Stomach (tissue), 9 donors: ENCODE results near the gene FCAMR. TPM values are rescaled to one million over a fixed set of nuclear protein-coding genes. Genes with fewer than 3 reads are reported as not detected.

Experiments used
- DNase-seq, 2 donors: peaks; one replicate each; pipeline versions ENCODE4 v3.0.0 to v3.0.0-alpha.2; 2013 to 2019
- H3K27ac ChIP-seq, 5 donors: fragments of 200-600 bp in 4 of 5; sonication (generic) in 4 of 5; one replicate each; pipeline ENCODE4 v1.5.1; 2013 to 2019; ENCODE audit warnings: mild to moderate bottlenecking in 1 of 5, moderate library complexity in 1 of 5
- H3K27me3 ChIP-seq, 3 donors: fragments of 200-600 bp; sonication (generic); one replicate each; pipeline ENCODE4 v1.5.1; 2017 to 2019; ENCODE audit warnings: mixed run types in 1 of 3
- H3K36me3 ChIP-seq, 4 donors: fragments of 200-600 bp; sonication (generic); 1 replicate in 3 of 4; 2 replicates in 1 of 4; pipeline ENCODE4 v1.5.1; 2016 to 2019
- H3K4me1 ChIP-seq, 4 donors: fragments of 200-600 bp; sonication (generic); one replicate each; pipeline ENCODE4 v1.5.1; 2016 to 2019
- H3K4me3 ChIP-seq, 4 donors: fragments of 200-600 bp; sonication (generic) in 3 of 4; one replicate each; pipeline ENCODE4 v1.5.1; 2016 to 2019; ENCODE audit warnings: mild to moderate bottlenecking in 1 of 4
- H3K9me3 ChIP-seq, 4 donors: fragments of 200-600 bp; sonication (generic); one replicate each; pipeline ENCODE4 v1.5.1; 2016 to 2019
- CTCF ChIP-seq, 7 experiments: fragments of 450-650 bp in 4 of 7; fragments of 200-600 bp in 3 of 7; sonication (generic) in 3 of 7; IDR thresholded peaks; one replicate each; pipeline ENCODE4 v1.5.1; 2016 to 2019; ENCODE audit warnings: antibody characterized with exemption in 7 of 7, control low read depth in 2 of 7, mild to moderate bottlenecking in 1 of 7
- EP300 ChIP-seq: sonication (generic); formaldehyde crosslinking; IDR thresholded peaks from one replicate; pipeline ENCODE4 v1.6.1; 2017; ENCODE audit warnings: antibody characterized with exemption
- POLR2A ChIP-seq, 4 donors: fragments of 450-650 bp; IDR thresholded peaks; one replicate each; pipeline ENCODE4 v1.6.1; 2016; ENCODE audit warnings: antibody characterized with exemption in 4 of 4, control low read depth in 2 of 4, mild to moderate bottlenecking in 1 of 4, moderate library complexity in 1 of 4
- POLR2AphosphoS5 ChIP-seq, 3 donors: sonication (generic); formaldehyde crosslinking; IDR thresholded peaks; one replicate each; pipeline ENCODE4 v1.6.1; 2016; ENCODE audit warnings: antibody characterized with exemption in 3 of 3
- WGBS, 5 donors: extraction: QIAGEN DNeasy Blood & Tissue Kit in 3 of 5; methylation state at CpG; one replicate each; pipeline versions ENCODE4 v1.1.5 to v1.1.7; 2013 to 2018; 5-methylcytosine and 5-hydroxymethylcytosine counted together
- intact Hi-C: fragments of 100-400 bp; cut with DNase I; formaldehyde crosslinking; loops from one replicate; pipeline ENCODE4 v1.15.1; 2023; ENCODE audit warnings: low total_unique reads
- polyA plus RNA-seq, 3 donors: library from polyadenylated mRNA; stranded (reverse); fragments of 200-250 nt; gene quantifications; one replicate each; pipeline ENCODE4 v1.2.3, GENCODE V29; 2013
- total RNA-seq, 5 donors: library from RNA; depleted of rRNA; stranded (reverse); fragments of >200 nt; gene quantifications; one replicate each; pipeline versions ENCODE4 v1.1.0 to v1.2.3, GENCODE V29; 2014 to 2016
- donor health status: healthy with polysubstance abuse.
- donor health status: Bipolar disorder and iron deficiency.
- donor health status: healthy.

FCAMR gene
- total and polyA plus RNA-seq, 8 donors, result 0.30 to 0.58 (median 0.37) TPM; not detected in 5

- Histone ChIP-seq H3K9me3 (no peaks in the 10 kb centered on the region), H3K36me3 (no peaks in the 10 kb centered on the region), H3K27me3 (no peaks in the 10 kb centered on the region), H3K4me3 (no peak overlapping the region), H3K27ac (no peak overlapping the region), H3K4me1 (peaks cover 0 to 20% (median 6%) of the 10 kb centered on the region in 4 donors)
- no peak for TF ChIP-seq POLR2A (IDR thresholded peaks at IDR 0.05)
- TF ChIP-seq CTCF (IDR thresholded peaks at IDR 0.05), result peak in 4 of 7 experiments; percentile 31 to 76 (median 58)
- TF ChIP-seq EP300, result no peak
- peak in 1 of 3 donors; percentile 35 for TF ChIP-seq POLR2AphosphoS5 (IDR thresholded peaks at IDR 0.05)
- intact Hi-C loops, result no loop called here
- DNase-seq, result peak; percentile 77 to 84
- WGBS, 5 donors, result 17 to 32% (median 26%) methylated on average over 4 of the region's 4 CpGs
Observed at GRCh38 chr1:206982216-206982615, 12.0 kb upstream of the FCAMR start.

- no peak for TF ChIP-seq EP300
- TF ChIP-seq CTCF (IDR thresholded peaks at IDR 0.05), result peak in 4 of 7 experiments; percentile 29 to 74 (median 65)
- 47 to 77% (median 62%) methylated on average over 3 of the region's 3 CpGs for WGBS, 5 donors
- intact Hi-C loops, result no loop called here
- Histone ChIP-seq H3K27me3 (no peaks in the 10 kb centered on the region), H3K36me3 (no peaks in the 10 kb centered on the region), H3K9me3 (no peaks in the 10 kb centered on the region), H3K27ac (no peak overlapping the region), H3K4me1 (peaks cover 0 to 11% (median 0%) of the 10 kb centered on the region in 4 donors), H3K4me3 (no peak overlapping the region)
- DNase-seq, result peak in 1 of 2 donors; percentile 36
Observed at GRCh38 chr1:206979379-206980043, 9.3 kb upstream of the FCAMR start.

DNA sequence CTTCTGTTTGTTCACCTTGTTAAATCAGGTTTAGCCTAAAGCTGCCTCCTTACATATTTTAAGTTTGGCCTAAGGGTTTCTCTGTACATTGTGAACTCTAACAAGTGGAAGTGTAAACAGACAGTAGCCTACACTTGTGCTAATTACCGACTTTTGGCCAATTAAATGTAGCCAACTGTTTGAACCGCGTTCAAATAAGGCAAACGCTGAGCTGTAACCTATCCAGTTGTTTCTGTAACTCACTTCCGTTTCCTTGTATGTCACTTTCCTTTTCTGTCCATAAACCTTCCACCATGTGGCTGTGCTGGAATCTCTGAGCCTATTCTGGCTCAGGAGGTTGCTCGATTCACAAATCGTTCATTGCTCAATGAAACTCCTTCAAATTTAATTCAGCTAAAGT lies 8.0 kb upstream of the FCAMR start:
- Histone ChIP-seq H3K4me3 (no peak overlapping the region), H3K27me3 (no peaks in the 10 kb centered on the region), H3K9me3 (no peaks in the 10 kb centered on the region), H3K36me3 (no peaks in the 10 kb centered on the region), H3K27ac (no peak overlapping the region), H3K4me1 (peaks cover 0 to 11% (median 0%) of the 10 kb centered on the region in 4 donors)
- no peak for DNase-seq
- WGBS, 5 donors, result 61 to 77% (median 68%) methylated on average over 7 of the region's 7 CpGs
- intact Hi-C loops, result no loop called here
- TF ChIP-seq POLR2AphosphoS5 (IDR thresholded peaks at IDR 0.05), result no peak
- no peak for TF ChIP-seq POLR2A (IDR thresholded peaks at IDR 0.05)
- TF ChIP-seq CTCF (IDR thresholded peaks at IDR 0.05), result no peak
- TF ChIP-seq EP300, result no peak

GRCh38 chr1:206975306-206975705 lies 5.0 kb upstream of the FCAMR start:
- DNase-seq, result peak in 1 of 2 donors; percentile 34

More at GRCh38 chr1:206975306-206975705, 5.0 kb upstream of the FCAMR start:
- no peaks in the 10 kb centered on the region for H3K9me3 ChIP-seq
- 58 to 89% (median 88%) methylated on average over 1 of the region's 1 CpG for WGBS, 5 donors
- intact Hi-C loops, result no loop called here
- H3K36me3 ChIP-seq, result no peaks in the 10 kb centered on the region
- H3K27me3 ChIP-seq, result peaks cover 0 to 4% (median 0%) of the 10 kb centered on the region in 3 donors
- H3K4me1 ChIP-seq, result peaks cover 0 to 15% (median 0%) of the 10 kb centered on the region in 4 donors
- H3K4me3 ChIP-seq, result no peak overlapping the region
- TF ChIP-seq EP300, result no peak
- no peak for TF ChIP-seq POLR2A (IDR thresholded peaks at IDR 0.05)
- no peak for TF ChIP-seq CTCF (IDR thresholded peaks at IDR 0.05)
- no peak for TF ChIP-seq POLR2AphosphoS5 (IDR thresholded peaks at IDR 0.05)
- H3K27ac ChIP-seq, result no peak overlapping the region
